Memory B cell (primary cell): ENCODE results near the gene DCUN1D1.

Experiments
- ATAC-seq: fragments of 150-1000 bp; cut with Tn5 transposase; 2 replicates; pipeline ENCODE4 v1.10.0; 2021; ENCODE audit warnings: low read depth, mild to moderate bottlenecking, moderate library complexity
- DNase-seq, 2 donors: peaks; one replicate each; pipeline ENCODE4 v3.0.0; 2022; ENCODE audit warnings: low spot score in 2 of 2
- H3K27ac Mint-ChIP-seq: one replicate; pipeline ENCODE4 v1.8.0; 2022; ENCODE audit warnings: mild to moderate bottlenecking, moderate library complexity, mixed read lengths
- H3K27me3 Mint-ChIP-seq: one replicate; pipeline ENCODE4 v1.8.0; 2022; ENCODE audit warnings: mixed read lengths
- H3K36me3 Mint-ChIP-seq: one replicate; pipeline ENCODE4 v1.8.0; 2022; ENCODE audit warnings: mild to moderate bottlenecking, mixed read lengths
- H3K4me1 Mint-ChIP-seq: one replicate; pipeline ENCODE4 v1.8.0; 2022; ENCODE audit warnings: mixed read lengths
- H3K4me3 Mint-ChIP-seq: one replicate; pipeline ENCODE4 v1.8.0; 2022; ENCODE audit warnings: mild to moderate bottlenecking, moderate library complexity, mixed read lengths
- H3K9me3 Mint-ChIP-seq: one replicate; pipeline ENCODE4 v1.8.0; 2022; ENCODE audit warnings: mixed read lengths

Gene DCUN1D1

DNA sequence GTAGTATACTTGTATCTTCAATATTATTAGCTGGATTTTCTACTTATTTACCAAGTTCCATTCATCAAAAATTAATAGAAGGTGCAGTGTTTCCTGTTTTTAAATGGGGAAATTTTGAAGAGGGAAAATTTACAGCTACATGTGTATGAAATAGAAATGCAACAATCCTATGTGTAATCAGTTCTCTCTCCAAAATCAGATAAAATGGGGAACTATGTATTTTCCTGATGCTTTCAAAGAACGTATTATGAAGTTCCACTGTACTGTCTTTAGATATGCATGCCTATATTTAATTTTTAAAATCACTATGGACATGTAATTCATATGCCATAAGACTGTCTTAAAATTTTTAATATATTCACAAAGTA, 43.4 kb downstream of the DCUN1D1 start:
- no peak overlapping the region for H3K27ac Mint-ChIP-seq
- no peak for DNase-seq

DNA sequence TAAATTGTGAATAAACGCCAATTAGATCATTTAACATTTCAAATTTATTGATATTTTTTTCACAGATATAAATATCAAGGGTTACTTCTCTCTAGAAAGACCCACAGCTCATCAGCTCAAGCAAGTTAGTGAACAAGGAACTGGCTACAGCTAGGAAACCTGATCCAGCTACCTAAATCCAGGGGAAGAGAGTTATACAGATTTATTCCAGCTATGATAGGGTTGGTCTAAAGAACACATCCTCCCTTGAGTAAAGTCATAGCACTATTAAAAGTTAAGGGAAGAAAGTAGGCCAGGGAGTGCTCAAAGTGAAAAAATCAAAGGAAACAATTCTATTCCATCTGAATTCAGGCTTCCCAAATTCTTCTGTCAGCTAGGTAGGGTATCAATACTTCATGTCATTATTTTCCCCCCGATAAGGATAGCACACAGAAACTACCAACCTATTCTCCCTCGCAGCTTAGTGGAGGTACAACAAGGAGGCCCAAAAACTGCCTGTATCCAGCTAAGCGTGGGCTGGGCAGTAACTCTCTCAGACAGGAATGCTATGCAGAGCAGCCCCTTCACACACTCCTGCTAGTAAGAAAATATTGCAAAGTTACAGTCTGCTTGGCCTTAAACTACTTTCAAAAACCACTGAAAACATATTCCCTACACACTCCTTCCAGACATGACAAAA, 44.0 kb downstream of the DCUN1D1 start:
- H3K4me1 Mint-ChIP-seq = peaks cover 6% of the 10 kb centered on the region
- H3K27me3 Mint-ChIP-seq = no peaks in the 10 kb centered on the region
- H3K36me3 Mint-ChIP-seq = peaks cover 5% of the 10 kb centered on the region
- peaks cover 3% of the 10 kb centered on the region for H3K9me3 Mint-ChIP-seq
- DNase-seq (no peak), ATAC-seq (no peak)
- H3K4me3 Mint-ChIP-seq = no peak overlapping the region
- peak overlapping the region; percentile 35 for H3K27ac Mint-ChIP-seq

More for the DNA sequence above, 43.4 kb downstream of the DCUN1D1 start:
- Mint-ChIP-seq H3K9me3 (peaks cover 3% of the 10 kb centered on the region), H3K36me3 (peaks cover 5% of the 10 kb centered on the region), H3K4me3 (no peak overlapping the region), H3K27me3 (no peaks in the 10 kb centered on the region), H3K4me1 (peaks cover 6% of the 10 kb centered on the region)
- ATAC-seq = no peak

DNA sequence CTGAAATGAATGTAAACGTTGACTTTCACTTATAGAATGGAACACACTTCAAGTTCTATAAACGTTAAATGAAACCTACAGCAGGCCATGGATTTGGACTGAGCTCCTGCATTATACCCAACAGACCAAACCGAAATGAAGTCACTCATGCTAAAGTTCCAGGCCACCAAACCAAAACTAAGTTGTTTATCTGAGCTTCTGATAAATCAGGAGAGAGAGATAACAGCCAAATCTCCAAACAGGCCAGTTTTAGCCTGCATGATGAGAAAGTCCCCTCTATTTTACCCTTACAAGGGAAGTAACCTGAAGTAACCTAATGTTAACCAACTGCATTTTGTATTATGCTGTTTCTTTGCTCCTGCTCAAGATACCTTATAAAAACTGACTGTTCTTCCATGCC, 44.5 kb downstream of the DCUN1D1 start:
- H3K4me3 Mint-ChIP-seq = no peak overlapping the region
- H3K36me3 Mint-ChIP-seq = peaks cover 8% of the 10 kb centered on the region
- H3K4me1 Mint-ChIP-seq = peaks cover 6% of the 10 kb centered on the region
- no peak for DNase-seq
- peaks cover 3% of the 10 kb centered on the region for H3K9me3 Mint-ChIP-seq
- H3K27ac Mint-ChIP-seq = peak overlapping the region; percentile 35
- ATAC-seq = no peak
- no peaks in the 10 kb centered on the region for H3K27me3 Mint-ChIP-seq

DNA sequence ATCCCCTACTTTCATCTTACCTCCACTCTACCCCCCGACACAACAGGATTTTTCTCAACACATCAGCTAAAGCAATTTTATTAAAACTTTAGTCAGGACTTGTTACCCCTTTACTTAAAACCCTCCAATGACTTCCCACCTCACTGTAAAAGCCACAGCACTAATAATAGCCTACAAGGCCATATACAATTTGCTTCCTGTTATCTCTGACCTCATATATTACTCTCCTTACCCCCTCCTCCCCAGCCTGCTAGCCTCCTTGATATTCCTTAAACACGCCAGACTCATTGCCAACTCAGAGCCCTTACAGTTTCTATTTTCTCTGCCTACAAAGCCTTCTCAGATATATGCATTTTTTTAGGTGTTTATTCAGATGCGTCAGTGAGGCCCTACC, 54.4 kb downstream of the DCUN1D1 start:
- peaks cover 6% of the 10 kb centered on the region for H3K9me3 Mint-ChIP-seq
- no peaks in the 10 kb centered on the region for H3K27me3 Mint-ChIP-seq
- H3K27ac Mint-ChIP-seq = peak overlapping the region; percentile 14
- peaks cover 8% of the 10 kb centered on the region for H3K4me1 Mint-ChIP-seq
- no peak for ATAC-seq
- peaks cover 7% of the 10 kb centered on the region for H3K36me3 Mint-ChIP-seq
- no peak for DNase-seq
- no peak overlapping the region for H3K4me3 Mint-ChIP-seq

DNA sequence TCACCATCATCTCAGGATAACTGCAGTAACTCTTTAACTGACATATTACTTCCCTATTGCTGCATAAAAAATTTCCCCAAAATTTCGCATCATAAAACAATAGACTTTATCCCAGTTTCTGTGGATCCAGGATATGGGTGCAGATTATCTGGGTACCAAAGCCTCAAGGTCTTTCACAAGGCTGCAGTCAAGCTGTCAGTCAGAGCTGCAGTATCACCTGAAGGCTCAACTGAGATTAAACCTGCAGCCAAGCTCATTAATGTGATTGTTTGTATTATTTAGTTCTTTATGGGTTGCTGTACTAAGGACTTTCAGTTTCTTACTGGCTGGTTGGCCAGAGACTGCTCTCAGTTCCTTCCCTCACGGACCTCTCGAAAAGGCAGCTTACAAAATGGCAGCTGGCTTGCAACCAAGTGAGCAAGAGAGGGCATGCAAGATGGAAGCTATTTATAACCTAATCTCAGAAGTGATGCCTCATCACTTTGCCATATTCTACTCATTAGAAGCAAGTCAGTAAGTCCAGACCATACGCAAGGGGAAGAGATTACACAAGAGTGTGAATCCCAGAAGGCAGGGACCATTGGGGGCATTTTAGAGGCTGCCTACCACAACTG, 54.9 kb downstream of the DCUN1D1 start:
- Mint-ChIP-seq H3K4me1 (peaks cover 8% of the 10 kb centered on the region), H3K27ac (peak overlapping the region; percentile 14), H3K9me3 (peaks cover 6% of the 10 kb centered on the region), H3K27me3 (no peaks in the 10 kb centered on the region), H3K36me3 (peaks cover 12% of the 10 kb centered on the region), H3K4me3 (no peak overlapping the region)
- ATAC-seq (peak; percentile 45), DNase-seq (no peak)

DNA sequence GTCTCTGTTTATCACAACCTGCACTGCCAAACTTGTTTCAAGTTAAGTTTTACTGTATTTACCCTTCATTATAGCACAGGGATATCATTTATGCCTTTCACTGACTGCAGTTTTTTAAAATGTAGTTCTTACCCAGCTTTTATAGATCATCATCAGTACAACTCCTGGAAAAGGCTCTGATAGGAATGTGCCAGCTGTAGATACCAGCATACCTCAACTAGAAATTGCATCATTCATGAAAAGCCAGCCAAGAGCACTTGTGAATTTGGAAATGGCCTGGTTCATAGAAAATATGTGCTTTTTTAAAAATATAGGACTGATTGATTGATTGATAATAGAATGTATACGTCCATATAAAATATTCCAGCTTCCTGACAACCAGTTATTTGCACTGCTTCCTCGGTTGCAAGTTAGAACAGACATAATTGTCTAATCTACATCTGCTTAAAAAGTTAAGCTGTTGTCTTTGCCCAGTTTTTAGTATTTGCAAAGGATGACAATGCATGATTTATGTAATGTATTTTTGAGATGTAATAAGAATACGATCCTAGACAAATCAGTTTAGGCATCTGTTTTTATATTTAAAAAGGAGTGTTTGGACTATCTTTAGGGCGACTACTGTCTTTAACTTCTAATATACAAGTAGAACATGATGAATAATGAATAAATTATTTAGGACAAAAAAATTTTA, 58.5 kb downstream of the DCUN1D1 start:
- H3K4me3 Mint-ChIP-seq = no peak overlapping the region
- peaks cover 8% of the 10 kb centered on the region for H3K4me1 Mint-ChIP-seq
- H3K27me3 Mint-ChIP-seq = no peaks in the 10 kb centered on the region
- peak overlapping the region; percentile 79 for H3K27ac Mint-ChIP-seq
- peaks cover 7% of the 10 kb centered on the region for H3K36me3 Mint-ChIP-seq
- ATAC-seq = no peak
- no peak for DNase-seq
- peaks cover 4% of the 10 kb centered on the region for H3K9me3 Mint-ChIP-seq

DNA sequence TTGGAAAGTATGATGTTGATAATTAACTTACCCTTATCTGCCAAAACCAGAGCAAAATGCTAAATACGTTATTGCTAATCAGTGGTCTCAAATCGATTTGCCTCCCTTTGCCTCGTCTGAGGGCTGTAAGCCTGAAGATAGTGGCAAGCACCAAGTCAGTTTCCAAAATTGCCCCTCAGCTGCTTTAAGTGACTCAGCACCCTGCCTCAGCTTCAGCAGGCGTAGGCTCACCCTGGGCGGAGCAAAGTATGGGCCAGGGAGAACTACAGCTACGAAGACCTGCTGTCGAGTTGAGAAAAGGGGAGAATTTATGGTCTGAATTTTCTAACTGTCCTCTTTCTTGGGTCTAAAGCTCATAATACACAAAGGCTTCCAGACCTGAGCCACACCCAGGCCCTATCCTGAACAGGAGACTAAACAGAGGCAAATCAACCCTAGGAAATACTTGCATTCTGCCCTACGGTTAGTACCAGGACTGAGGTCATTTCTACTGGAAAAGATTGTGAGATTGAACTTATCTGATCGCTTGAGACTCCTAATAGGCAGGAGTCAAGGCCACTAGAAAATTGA, 59.7 kb downstream of the DCUN1D1 start:
- Mint-ChIP-seq H3K27me3 (no peaks in the 10 kb centered on the region), H3K36me3 (peaks cover 8% of the 10 kb centered on the region), H3K4me3 (no peak overlapping the region), H3K9me3 (no peaks in the 10 kb centered on the region), H3K4me1 (peaks cover 8% of the 10 kb centered on the region), H3K27ac (no peak overlapping the region)
- ATAC-seq (no peak), DNase-seq (no peak)

DNA sequence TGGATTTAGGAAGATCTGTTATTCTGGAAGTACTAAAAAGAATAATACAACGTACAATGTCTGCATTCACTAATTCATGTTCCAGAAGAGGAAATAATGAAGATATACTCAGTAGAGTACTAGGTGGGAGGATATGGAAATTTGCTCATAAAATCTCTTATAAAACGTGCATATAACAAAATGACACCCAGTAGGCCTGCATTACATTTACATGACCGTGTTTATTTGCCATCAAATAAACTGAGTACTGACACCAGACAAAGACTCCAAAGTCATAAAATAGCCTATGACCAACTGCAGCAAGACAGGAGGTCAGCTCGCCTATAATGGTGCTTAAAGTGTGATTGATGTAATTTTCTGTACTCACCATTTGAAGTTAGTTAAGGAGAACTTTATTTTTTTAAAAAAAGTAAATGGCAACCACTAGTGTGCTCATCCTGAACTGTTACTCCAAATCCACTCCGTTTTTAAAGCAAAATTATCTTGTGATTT, 60.4 kb downstream of the DCUN1D1 start:
- peaks cover 9% of the 10 kb centered on the region for H3K36me3 Mint-ChIP-seq
- no peak overlapping the region for H3K27ac Mint-ChIP-seq
- ATAC-seq = no peak
- H3K4me1 Mint-ChIP-seq = peaks cover 2% of the 10 kb centered on the region
- H3K4me3 Mint-ChIP-seq = no peak overlapping the region
- no peaks in the 10 kb centered on the region for H3K27me3 Mint-ChIP-seq
- H3K9me3 Mint-ChIP-seq = no peaks in the 10 kb centered on the region
- no peak for DNase-seq

DNA sequence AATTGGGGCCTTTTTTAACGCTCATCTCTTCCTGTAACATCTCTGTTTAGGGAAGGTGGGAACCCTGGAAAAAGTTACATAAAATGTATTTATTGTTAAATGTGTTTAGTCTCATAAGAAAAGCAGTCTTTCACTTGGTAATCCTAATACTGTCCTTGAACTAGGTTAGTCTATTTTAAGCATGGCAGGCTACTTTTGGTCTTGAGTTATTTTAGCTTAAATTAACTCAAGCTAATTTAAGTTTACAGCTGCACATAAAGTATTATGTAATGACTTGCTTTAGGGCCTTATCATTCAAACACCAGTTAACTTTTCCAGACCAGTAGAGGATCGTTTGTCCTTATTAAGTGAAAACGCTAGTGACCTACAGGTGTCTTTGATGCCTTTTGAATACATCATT, 63.2 kb downstream of the DCUN1D1 start:
- ATAC-seq = no peak
- Mint-ChIP-seq H3K36me3 (peaks cover 17% of the 10 kb centered on the region), H3K4me1 (peaks cover 2% of the 10 kb centered on the region)

DNA sequence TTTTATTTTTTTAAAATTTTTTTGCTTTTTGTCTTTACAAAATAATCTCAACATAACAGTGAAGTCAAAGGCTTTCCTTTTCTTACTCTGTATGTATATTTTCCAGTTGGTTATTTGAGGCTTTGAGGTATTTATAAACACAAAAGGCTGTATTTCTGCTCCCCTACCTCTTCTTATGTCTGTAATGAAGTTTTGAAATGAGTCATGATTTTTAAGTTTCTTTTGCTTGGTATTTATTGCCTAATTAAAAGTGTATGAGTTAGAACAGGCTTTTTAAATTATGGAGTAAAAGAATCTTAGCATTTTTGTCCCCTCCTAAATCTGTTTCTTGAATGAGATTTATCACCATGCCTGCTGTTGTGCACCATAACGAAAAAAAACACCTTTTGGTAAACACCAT, 66.0 kb downstream of the DCUN1D1 start:
- Mint-ChIP-seq H3K4me3 (no peak overlapping the region), H3K36me3 (peaks cover 16% of the 10 kb centered on the region), H3K9me3 (no peaks in the 10 kb centered on the region), H3K27ac (no peak overlapping the region), H3K27me3 (no peaks in the 10 kb centered on the region), H3K4me1 (peaks cover 2% of the 10 kb centered on the region)
- DNase-seq (no peak), ATAC-seq (no peak)

More for the DNA sequence above, 63.2 kb downstream of the DCUN1D1 start:
- no peaks in the 10 kb centered on the region for H3K9me3 Mint-ChIP-seq
- no peak for DNase-seq
- no peaks in the 10 kb centered on the region for H3K27me3 Mint-ChIP-seq
- H3K4me3 Mint-ChIP-seq = no peak overlapping the region
- no peak overlapping the region for H3K27ac Mint-ChIP-seq

DNA sequence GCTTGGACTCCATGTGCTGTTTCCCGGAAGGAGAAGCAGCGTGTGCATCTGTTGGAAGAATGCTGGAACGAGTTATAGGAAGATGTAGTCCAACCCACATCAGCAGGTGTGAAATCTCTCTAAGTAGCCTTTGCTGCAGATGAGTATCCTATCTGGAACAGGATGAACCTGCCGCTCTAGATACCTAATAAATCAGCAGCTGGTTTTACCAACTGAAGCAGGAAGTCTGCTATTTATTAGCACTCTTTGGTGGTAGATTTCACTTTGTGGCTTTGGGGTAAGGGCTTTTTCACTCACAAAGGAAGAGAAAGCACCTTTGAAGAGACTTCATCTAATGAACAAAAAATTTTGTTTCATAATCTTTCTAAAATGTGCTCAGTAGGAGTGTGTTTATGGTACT, 66.4 kb downstream of the DCUN1D1 start:
- Mint-ChIP-seq H3K9me3 (no peaks in the 10 kb centered on the region), H3K4me1 (peaks cover 2% of the 10 kb centered on the region), H3K36me3 (peaks cover 16% of the 10 kb centered on the region), H3K27ac (no peak overlapping the region), H3K27me3 (no peaks in the 10 kb centered on the region), H3K4me3 (no peak overlapping the region)
- ATAC-seq (no peak), DNase-seq (no peak)

DNA sequence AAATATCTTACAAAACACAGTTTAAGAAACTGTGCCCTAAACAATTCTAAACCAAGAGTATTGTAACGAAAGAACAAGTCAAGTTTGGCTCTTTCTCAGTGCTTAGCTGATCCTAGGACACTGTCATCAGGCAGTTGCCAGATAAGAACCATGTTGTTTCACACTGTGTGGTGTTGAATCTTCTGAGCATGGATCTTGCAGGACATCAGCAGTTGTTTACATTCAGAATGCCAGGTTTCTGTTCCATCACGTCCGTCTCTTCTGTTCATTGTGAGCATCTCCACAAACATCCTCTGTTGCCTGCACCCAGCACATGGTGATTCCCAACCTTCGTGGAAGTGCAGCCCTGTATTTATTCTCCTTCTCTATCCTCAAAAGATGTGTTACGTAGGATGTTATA, 67.9 kb downstream of the DCUN1D1 start:
- Mint-ChIP-seq H3K27me3 (no peaks in the 10 kb centered on the region), H3K27ac (no peak overlapping the region), H3K9me3 (no peaks in the 10 kb centered on the region), H3K4me1 (peaks cover 2% of the 10 kb centered on the region), H3K36me3 (peaks cover 18% of the 10 kb centered on the region), H3K4me3 (no peak overlapping the region)
- ATAC-seq (no peak), DNase-seq (no peak)

DNA sequence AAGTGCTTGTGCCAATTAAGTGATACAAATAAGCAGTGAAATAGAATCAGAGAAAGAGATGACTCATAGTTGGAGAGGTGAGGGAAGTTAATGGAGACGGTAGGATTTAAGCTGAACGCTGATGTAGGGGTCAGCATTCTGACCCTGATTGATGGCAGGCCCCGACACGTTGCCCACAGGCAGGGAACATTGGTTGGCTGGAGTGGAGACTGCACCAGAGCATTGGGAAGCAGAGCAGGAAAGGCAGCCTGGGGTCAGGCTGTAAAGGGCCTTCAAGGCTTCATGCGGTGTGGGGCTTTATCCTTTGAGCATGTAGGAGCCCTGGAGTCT, 68.6 kb downstream of the DCUN1D1 start:
- no peak overlapping the region for H3K4me3 Mint-ChIP-seq
- ATAC-seq (no peak), DNase-seq (no peak)
- peaks cover 18% of the 10 kb centered on the region for H3K36me3 Mint-ChIP-seq
- H3K9me3 Mint-ChIP-seq = no peaks in the 10 kb centered on the region
- no peak overlapping the region for H3K27ac Mint-ChIP-seq
- H3K27me3 Mint-ChIP-seq = no peaks in the 10 kb centered on the region
- peaks cover 2% of the 10 kb centered on the region for H3K4me1 Mint-ChIP-seq
